K562 (cell line): ENCODE results near the gene NANS. TPM values are rescaled to one million over a fixed set of nuclear protein-coding genes. Genes with fewer than 3 reads are reported as not detected.
A peak's percentile ranks its signal among the peaks of the same experiment; 100 is the strongest.

Experiments
- ARNT ChIP-seq, 2 experiments: fragments of 450-650 bp; IDR thresholded peaks; 2 replicates each; pipeline ENCODE4 v1.6.1; 2016; ENCODE audit warnings: mild to moderate bottlenecking in 1 of 2
- CREBBP ChIP-seq: IDR thresholded peaks from one replicate; pipeline ENCODE4 v1.6.1; 2012; ENCODE audit warnings: low read depth, mild to moderate bottlenecking, control low read depth, inconsistent platforms, low read length
- ELF4 ChIP-seq: fragments of 450-650 bp; formaldehyde crosslinking; IDR thresholded peaks from 2 replicates; pipeline ENCODE4 v1.4.0; 2022; ENCODE audit warnings: missing genetic modification characterization
- ETS2 ChIP-seq: IDR thresholded peaks from 2 replicates; pipeline ENCODE4 v1.6.1; 2016; ENCODE audit warnings: borderline replicate concordance, missing genetic modification characterization, mild to moderate bottlenecking, moderate library complexity, missing compliant biosample characterization; ENCODE audit not compliant: poor library complexity, severe bottlenecking
- GABPA ChIP-seq: fragments of 200-800 bp; sonication (Bioruptor generic); conservative IDR thresholded peaks from 2 replicates; pipeline ENCODE4 v1.6.1; 2016; ENCODE audit warnings: low read depth, missing genetic modification characterization, missing compliant biosample characterization
- HMG20A ChIP-seq: fragments of 450-650 bp; formaldehyde crosslinking; conservative IDR thresholded peaks from 2 replicates; pipeline ENCODE4 v1.4.0; 2020; ENCODE audit warnings: mild to moderate bottlenecking, mixed read lengths
- KDM2B ChIP-seq: fragments of 250-450 bp; sonication (Bioruptor Pico); IDR thresholded peaks from 2 replicates; pipeline ENCODE4 v1.8.0; 2021; ENCODE audit warnings: mild to moderate bottlenecking, moderate library complexity
- NR2F6 ChIP-seq: fragments of 450-650 bp; formaldehyde crosslinking; IDR thresholded peaks from 2 replicates; pipeline ENCODE4 v1.4.0; 2020; ENCODE audit warnings: mild to moderate bottlenecking
- PTTG1 ChIP-seq: fragments of 450-650 bp; IDR thresholded peaks from 2 replicates; pipeline ENCODE4 v1.6.1; 2016; ENCODE audit warnings: low read depth, mild to moderate bottlenecking, missing genetic modification characterization, missing compliant biosample characterization
- RBM15 ChIP-seq: fragments of 200-400 bp; formaldehyde crosslinking; IDR thresholded peaks from 2 replicates; pipeline ENCODE4 v1.6.1; 2018; ENCODE audit warnings: mild to moderate bottlenecking, low read length, moderate library complexity; ENCODE audit not compliant: insufficient read depth
- RUNX1 ChIP-seq: sonication (generic); IDR thresholded peaks from 2 replicates; pipeline ENCODE4 v1.6.1; 2016; ENCODE audit warnings: antibody characterized with exemption, low read depth
- SAFB ChIP-seq: fragments of 200-400 bp; formaldehyde crosslinking; IDR thresholded peaks from 2 replicates; pipeline ENCODE4 v1.6.1; 2017; ENCODE audit warnings: low read depth, low read length, borderline replicate concordance
- SMAD1 ChIP-seq: fragments of 150-350 bp; IDR thresholded peaks from 2 replicates; pipeline ENCODE4 v1.6.1; 2014; ENCODE audit warnings: low read length, low read depth; ENCODE audit not compliant: partially characterized antibody
- ZC3H4 ChIP-seq: sonication (generic); formaldehyde crosslinking; IDR thresholded peaks from 2 replicates; pipeline ENCODE4 v1.9.0; 2021; ENCODE audit warnings: missing genetic modification reagents, borderline replicate concordance
- ZNF174 ChIP-seq: fragments of 250-450 bp; sonication (Bioruptor Pico); IDR thresholded peaks from 2 replicates; pipeline ENCODE4 v1.4.0; 2020; ENCODE audit warnings: mild to moderate bottlenecking
- ZNF436 ChIP-seq: fragments of 250-450, 450-650 bp; sonication (Bioruptor Pico); formaldehyde crosslinking; IDR thresholded peaks from 2 replicates; pipeline ENCODE4 v1.7.0; 2020; ENCODE audit warnings: mild to moderate bottlenecking
- ZNF77 ChIP-seq: fragments of 250-450 bp; sonication (Bioruptor Pico); IDR thresholded peaks from 2 replicates; pipeline ENCODE4 v1.5.0; 2020
- ZNF785 ChIP-seq: fragments of 250-450 bp; sonication (Bioruptor Pico); IDR thresholded peaks from 2 replicates; pipeline ENCODE4 v1.4.0; 2020; ENCODE audit warnings: mild to moderate bottlenecking
- ZNF830 ChIP-seq: fragments of 250-450 bp; sonication (Bioruptor Pico); IDR thresholded peaks from 2 replicates; pipeline ENCODE4 v1.5.0; 2021; ENCODE audit warnings: mild to moderate bottlenecking
- polyA plus RNA-seq, 8 experiments: library from polyadenylated mRNA; depleted of rRNA in 4 of 8; stranded (reverse) in 5 of 8; unstranded in 3 of 8; fragments of >200 nt; fragmentation: Nextera tagmentation in 2 of 8; fragmentation: Illumina TruSeq in 1 of 8; extraction: Ambion mirVana in 2 of 8; extraction: Trizol in 1 of 8; gene quantifications; 2 replicates each; pipeline versions ENCODE4 v1.2.1 to v1.2.3, GENCODE V29; 2011 to 2014; ENCODE audit warnings: inconsistent platforms in 1 of 8, missing spikeins in 1 of 8
- total RNA-seq, 7 experiments: library from RNA; depleted of rRNA in 6 of 7; stranded (reverse); fragments of >200 nt in 6 of 7; fragmentation: Illumina TruSeq in 2 of 7; extraction: Trizol in 2 of 7; gene quantifications; 2 replicates each; pipeline versions ENCODE4 v1.2.1 to v1.2.3, GENCODE V29; 2011 to 2021; ENCODE audit warnings: low replicate concordance in 1 of 7
- TF ChIP-seq, protein P1 (sequence below): fragments of 250-450 bp; sonication (Bioruptor Pico); IDR thresholded peaks from 2 replicates; pipeline ENCODE4 v1.9.0; 2021; ENCODE audit warnings: mild to moderate bottlenecking, inconsistent platforms
- TF ChIP-seq, protein P2 (sequence below), 2 experiments: IDR thresholded peaks in 1 of 2; conservative IDR thresholded peaks in 1 of 2; 2 replicates each; pipeline ENCODE4 v1.6.1; 2016; ENCODE audit warnings: low read depth in 2 of 2, mild to moderate bottlenecking in 1 of 2, missing compliant biosample characterization in 1 of 2, missing genetic modification characterization in 1 of 2, moderate library complexity in 1 of 2
- TF ChIP-seq, protein P3 (sequence below): fragments of 450-650 bp; IDR thresholded peaks from 2 replicates; pipeline ENCODE4 v1.6.1; 2016; ENCODE audit warnings: borderline replicate concordance

The NANS gene
- total and polyA plus RNA-seq, 9 of the 15 experiments (the other 6 are each of a cell fraction or from before 2014, with no cell fraction given), result 37.1 to 181 (median 137) TPM

DNA sequence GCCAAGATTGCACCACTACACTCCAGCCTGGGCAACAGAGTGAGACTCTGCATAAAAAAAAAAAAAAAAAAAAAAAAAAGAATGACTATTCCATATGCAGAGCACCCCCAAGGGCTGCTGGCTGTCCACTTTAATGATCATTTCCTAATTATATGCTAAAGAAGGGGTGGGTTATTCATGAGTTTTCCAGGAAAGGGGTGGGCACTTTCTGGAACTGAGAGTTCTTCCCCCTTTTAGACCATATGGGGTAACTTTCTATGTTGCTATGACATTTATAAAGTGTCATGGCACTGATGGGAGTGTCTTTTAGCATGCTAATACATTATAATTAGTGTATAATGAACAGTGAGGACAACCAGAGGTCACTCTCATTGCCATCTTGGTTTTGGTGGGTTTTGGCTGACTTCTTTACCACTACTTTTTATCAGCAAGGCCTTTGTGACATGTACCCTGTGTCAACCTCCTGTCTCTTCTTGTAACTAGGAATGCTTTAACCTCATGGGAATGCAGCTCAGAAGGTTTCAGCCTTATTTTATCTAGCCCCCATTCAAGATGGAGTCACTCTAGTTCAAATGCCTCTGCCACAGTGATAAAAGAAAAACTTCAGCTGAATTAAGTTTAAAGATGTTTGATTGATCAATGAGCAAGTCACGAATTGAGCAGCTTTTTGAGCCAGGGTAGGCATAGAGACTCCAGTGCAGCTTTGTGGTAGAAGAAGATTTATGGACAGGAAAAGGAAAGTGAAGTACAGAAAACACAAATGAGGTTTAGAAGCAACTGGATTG, 7.1 kb upstream of the NANS start (continued):
- TF ChIP-seq HMG20A (CRISPR knock-in tag) (no peak), CREBBP (no peak), SMAD1 (no peak), NR2F6 (CRISPR knock-in tag) (no peak), ZNF830 (CRISPR knock-in tag) (no peak), ZC3H4 (CRISPR knock-in tag) (no peak), PTTG1 (peak; percentile 93), ZNF436 (CRISPR knock-in tag) (no peak), ZNF785 (no peak), ZNF77 (no peak), KDM2B (0 out of 2 replicates have a peak, but pooled peaks have one; percentile 68), SAFB (no peak), GABPA (tag) (no peak), RUNX1 (no peak), ZNF174 (CRISPR knock-in tag) (no peak), ELF4 (CRISPR knock-in tag) (no peak), ARNT (IDR thresholded peaks at IDR 0.05) (no peak), RBM15 (no peak), ETS2 (no peak)
- TF ChIP-seq, protein P1, sequence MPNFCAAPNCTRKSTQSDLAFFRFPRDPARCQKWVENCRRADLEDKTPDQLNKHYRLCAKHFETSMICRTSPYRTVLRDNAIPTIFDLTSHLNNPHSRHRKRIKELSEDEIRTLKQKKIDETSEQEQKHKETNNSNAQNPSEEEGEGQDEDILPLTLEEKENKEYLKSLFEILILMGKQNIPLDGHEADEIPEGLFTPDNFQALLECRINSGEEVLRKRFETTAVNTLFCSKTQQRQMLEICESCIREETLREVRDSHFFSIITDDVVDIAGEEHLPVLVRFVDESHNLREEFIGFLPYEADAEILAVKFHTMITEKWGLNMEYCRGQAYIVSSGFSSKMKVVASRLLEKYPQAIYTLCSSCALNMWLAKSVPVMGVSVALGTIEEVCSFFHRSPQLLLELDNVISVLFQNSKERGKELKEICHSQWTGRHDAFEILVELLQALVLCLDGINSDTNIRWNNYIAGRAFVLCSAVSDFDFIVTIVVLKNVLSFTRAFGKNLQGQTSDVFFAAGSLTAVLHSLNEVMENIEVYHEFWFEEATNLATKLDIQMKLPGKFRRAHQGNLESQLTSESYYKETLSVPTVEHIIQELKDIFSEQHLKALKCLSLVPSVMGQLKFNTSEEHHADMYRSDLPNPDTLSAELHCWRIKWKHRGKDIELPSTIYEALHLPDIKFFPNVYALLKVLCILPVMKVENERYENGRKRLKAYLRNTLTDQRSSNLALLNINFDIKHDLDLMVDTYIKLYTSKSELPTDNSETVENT, result no peak
- TF ChIP-seq, protein P2, sequence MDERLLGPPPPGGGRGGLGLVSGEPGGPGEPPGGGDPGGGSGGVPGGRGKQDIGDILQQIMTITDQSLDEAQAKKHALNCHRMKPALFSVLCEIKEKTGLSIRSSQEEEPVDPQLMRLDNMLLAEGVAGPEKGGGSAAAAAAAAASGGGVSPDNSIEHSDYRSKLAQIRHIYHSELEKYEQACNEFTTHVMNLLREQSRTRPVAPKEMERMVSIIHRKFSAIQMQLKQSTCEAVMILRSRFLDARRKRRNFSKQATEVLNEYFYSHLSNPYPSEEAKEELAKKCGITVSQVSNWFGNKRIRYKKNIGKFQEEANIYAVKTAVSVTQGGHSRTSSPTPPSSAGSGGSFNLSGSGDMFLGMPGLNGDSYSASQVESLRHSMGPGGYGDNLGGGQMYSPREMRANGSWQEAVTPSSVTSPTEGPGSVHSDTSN (CRISPR knock-in tag; IDR thresholded peaks at IDR 0.05; ENCODE audit: low read depth), result no peak
- TF ChIP-seq, protein P2 (tag; conservative IDR thresholded peaks at IDR 0.05; ENCODE audit: low read depth), result peak; percentile 50
- TF ChIP-seq, protein P3, sequence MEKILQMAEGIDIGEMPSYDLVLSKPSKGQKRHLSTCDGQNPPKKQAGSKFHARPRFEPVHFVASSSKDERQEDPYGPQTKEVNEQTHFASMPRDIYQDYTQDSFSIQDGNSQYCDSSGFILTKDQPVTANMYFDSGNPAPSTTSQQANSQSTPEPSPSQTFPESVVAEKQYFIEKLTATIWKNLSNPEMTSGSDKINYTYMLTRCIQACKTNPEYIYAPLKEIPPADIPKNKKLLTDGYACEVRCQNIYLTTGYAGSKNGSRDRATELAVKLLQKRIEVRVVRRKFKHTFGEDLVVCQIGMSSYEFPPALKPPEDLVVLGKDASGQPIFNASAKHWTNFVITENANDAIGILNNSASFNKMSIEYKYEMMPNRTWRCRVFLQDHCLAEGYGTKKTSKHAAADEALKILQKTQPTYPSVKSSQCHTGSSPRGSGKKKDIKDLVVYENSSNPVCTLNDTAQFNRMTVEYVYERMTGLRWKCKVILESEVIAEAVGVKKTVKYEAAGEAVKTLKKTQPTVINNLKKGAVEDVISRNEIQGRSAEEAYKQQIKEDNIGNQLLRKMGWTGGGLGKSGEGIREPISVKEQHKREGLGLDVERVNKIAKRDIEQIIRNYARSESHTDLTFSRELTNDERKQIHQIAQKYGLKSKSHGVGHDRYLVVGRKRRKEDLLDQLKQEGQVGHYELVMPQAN, result no peak
